Right ventricle myocardium inferior (tissue), 1 donor: ENCODE measurements around the gene NLK. TPM values are rescaled to one million over a fixed set of nuclear protein-coding genes. Genes with fewer than 3 reads are reported as not detected.
A peak's percentile ranks its signal among the peaks of the same experiment; 100 is the strongest.
"Not testable (repeated sequence)": the region's sequence is repeated elsewhere in the genome, so short reads cannot be mapped to it uniquely, and the experiment has no call there.

Source experiments
- ATAC-seq: fragments of 200-7000 bp; cut with Tn5 transposase; one replicate; pipeline ENCODE4 v1.9.1; 2020; ENCODE audit warnings: mild to moderate bottlenecking, moderate library complexity
- DNase-seq: peaks from one replicate; pipeline ENCODE4 v3.0.0; 2021; ENCODE audit errors: missing footprints
- intact Hi-C: fragments of 100-400 bp; cut with DNase I; formaldehyde crosslinking; loops from one replicate; pipeline ENCODE4 v1.11.0; 2022
- total RNA-seq: library from RNA; stranded (reverse); fragmentation: NEBNext Ultra II Directional; extraction: Animal tissue kit (Norgen Biotek cat#: 25700); gene quantifications from one replicate; pipeline ENCODE4 v1.2.1, GENCODE V29; 2021
- donor health status: DM: no; HTN: yes; CAD: no; lungs with severe emphysema.

The NLK gene
- total RNA-seq, 1 donor from 2014 or later = 20.8 TPM

DNA sequence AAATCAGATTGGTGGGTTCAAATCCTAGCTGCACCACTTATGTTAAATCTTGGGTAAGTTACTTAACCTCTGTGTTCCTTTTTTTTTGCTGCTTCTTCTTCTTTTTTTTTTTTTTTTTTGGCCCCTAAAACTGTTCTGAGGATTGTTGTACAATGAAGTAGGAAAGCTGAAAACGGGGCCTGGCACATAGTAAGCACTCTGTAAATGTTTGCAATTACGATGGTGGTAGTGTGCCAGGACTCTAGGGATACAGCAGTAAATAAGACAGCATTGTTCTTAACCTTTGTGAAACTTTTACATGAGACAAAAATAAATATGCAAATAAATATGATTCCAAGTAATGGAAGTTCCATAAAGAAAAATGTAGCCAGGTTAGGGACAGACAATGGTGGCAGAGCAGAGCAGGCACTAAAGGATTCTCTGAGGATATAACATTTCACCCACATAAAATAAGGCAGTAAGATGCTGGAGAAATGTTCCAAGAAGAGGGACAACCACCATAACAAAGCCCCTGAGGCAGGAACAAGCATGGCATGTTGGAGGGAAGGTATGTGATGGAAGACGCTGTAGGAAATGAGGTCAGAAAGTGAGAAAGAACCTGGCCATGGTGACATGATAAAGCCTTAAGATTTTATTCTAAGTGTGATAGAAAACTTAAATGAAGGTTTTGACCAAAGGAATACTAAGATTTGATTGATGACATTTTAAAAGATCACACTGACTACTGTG, 127.3 kb downstream of the NLK start:
- intact Hi-C loops = no loop called here
- ATAC-seq (no peak), DNase-seq (no peak)

DNA sequence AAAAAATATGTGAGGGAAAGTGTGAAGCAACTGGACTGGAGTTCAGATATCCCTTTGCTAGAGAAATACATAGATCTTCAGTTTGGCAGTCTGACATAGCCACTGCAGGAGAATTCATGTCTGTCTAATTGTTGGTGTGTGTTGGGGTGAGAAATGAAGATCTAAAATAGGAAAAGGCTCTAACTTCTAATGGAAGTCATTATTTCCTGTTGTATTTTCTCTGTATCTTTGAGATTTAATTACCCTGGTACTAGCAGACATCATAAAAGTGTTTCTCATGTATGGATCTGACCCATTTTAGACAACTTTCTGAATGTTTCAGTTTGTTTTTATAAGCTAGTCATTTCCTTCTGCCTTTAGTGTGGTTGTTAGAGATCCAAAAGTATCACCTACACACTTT, 128.3 kb downstream of the NLK start:
- intact Hi-C loops = no loop called here
- no peak for DNase-seq

DNA sequence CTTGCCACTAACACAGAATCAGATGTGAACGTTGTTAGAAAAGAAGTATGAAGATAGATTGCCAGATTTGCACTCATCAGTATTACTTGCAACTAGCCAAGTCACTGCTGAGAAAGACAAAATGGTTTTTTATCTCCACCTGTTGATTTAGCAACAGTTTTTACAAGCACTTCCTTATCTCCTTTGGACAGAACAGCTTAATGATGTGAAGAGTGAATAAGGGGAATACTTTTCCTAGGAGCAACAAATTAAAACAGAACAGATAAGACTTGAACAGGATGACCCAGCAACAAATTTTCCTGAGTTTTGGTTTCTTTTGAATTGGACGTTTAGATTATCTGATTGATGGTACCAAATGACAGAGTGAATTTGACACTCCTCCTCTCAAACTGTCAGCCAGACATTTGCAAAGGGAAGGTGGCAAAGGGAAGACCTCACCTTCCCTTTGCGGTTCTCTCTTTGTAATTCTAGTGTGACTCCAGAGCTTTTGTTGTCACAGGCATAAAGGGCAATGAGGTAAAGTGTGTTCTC, 130.6 kb downstream of the NLK start:
- ATAC-seq = no peak
- DNase-seq = no peak
- intact Hi-C loops = no loop called here

More for the DNA sequence above, 128.3 kb downstream of the NLK start:
- no peak for ATAC-seq

DNA sequence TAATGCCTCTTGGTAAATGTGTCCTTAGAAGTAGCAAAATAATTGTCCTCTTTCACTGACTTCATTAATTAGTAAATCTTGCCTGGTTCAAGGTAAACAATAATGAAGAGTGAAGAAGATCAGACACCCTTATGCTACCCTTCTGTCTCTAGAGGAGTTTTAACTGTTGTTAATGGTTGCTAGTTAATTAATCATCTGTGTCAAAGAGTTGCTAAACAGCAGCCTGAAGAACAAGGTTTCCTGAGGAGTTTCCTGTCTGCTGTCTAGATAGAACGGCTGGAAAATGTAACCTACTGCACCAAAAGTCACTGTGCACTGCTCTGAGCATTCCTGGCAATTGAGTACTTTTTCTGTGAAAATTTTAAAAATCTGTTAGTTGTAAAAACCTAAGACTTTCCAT, 131.3 kb downstream of the NLK start:
- ATAC-seq = no peak
- no peak for DNase-seq
- intact Hi-C loops = no loop called here

DNA sequence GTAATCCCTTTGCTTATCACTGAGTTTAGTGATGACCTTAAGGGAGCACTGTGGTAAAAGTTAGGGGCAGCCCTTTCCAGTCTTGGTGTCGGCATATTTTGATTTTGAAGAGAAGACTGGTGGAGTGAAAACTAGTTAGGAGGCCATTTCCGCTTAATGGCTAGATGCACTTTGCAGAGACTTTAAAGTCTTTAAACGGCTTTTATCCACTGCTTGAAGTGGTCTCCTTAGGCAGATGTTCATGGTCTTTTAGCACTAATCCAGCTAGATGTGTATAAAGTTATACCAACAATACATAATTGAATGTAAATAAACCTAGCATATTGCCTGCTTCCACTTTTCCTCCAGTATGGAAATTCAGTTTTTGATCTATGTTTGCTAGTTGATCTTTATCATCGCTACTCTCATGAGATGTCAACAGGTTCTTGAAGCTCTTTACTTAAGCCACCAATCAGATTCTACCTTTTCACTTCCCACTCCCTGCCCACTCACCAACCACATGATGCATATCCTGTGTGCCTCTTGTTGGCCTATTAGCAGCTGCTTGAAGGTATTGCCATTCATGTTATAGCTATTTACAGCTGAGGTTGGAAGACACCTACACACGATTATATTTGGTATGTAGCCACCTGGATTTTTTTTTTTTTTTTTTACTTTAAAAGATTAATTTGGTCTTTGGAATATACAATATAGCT, 132.0 kb downstream of the NLK start:
- no peak for ATAC-seq
- no peak for DNase-seq
- intact Hi-C loops = no loop called here

DNA sequence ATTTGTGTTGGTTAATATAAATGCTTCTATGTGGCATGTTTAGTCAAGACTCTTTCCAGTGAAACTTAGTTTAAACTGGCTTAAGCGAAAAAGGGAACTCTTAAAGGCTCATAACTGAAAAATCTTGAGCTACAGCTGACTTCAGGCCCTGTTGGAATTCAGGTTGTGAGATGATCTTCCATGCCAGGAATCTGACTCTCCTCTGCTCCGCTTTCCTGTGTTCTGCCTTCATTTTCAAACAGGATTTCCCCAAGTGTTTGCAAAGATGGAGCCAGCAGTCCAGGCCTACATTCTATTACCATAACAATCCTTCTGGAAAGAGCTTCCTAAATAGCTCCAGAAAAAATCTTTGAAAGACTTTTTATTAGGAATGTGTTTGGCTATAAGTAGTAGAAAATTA, 134.9 kb downstream of the NLK start:
- intact Hi-C loops = no loop called here
- no peak for ATAC-seq
- DNase-seq = no peak

DNA sequence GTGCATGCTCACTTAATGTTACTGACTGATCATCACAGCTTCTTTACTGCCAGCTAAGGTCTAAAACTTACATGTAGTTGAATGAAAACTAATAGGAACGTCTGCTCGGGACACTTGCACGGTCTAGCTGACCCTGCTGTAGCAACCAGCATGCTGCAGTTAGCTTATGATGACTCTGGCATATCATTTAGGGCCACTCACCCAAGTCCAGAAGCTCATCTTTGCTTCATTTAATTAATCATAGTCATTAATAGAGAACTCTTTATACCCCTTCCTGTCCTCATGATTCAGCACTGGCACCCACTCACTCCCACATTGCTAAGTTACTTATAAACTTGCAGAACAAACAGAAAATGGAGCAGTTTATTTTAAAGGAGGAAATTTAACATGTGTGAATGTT, 136.3 kb downstream of the NLK start:
- ATAC-seq (no peak), DNase-seq (no peak)
- intact Hi-C loops = no loop called here

DNA sequence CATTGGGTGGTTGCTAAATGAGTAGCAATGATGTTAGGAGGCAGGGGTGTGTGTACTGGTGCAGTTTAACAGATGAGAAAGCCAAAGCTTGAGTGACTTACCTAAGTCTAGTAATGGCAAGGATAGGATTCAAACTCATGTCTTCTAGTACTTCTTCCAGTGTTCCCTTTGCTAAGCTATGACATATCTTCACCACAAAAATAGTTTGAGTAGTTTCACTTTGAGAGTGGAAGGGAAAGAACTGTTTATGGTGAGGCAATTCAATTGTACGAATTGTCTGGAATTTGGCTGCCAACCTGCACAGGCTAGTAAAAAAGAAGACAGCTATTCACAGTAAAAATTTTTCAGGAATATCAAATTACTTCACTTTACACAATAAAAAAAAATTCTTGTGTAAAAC, 138.0 kb downstream of the NLK start:
- DNase-seq = no peak
- ATAC-seq = no peak
- intact Hi-C loops = no loop called here

DNA sequence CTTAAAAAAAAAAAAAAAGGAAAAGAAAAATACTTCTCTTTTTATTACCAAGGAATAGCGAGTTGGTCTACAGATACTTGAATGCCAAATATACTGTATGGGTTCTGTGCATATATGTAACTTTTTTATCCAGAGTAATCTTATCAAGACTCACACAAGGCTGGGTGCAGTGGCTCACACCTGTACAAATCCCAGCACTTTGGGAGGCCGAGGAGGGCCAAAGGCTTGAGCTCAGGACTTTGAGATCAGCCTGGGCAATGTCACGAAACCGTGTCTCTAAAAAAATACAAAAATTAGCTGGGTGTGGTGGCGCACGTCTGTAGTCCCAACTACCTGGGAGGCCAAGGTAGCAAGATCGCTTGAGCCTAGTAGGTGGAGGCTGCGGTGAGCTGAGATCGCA, 139.1 kb downstream of the NLK start:
- DNase-seq (no peak), ATAC-seq (no peak)

DNA sequence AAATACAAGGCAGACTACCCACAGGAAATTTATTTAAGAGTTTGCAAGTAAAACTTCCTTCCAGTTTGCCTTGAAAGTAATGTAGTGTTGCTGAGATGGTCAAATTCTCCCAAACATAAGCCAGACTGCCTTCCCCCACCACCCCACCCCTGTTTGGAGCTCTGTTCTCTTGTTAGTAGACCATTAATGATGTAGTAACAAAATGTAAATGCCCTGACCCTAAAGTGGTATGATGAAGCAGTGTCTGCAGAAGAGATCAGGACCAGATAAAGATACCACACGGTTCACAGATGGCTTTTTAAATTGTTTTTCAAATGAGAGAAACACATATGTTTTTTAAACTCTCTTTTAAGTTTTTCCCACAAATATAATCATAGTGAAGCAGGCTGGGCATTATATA, 140.1 kb downstream of the NLK start:
- intact Hi-C loops = no loop called here

More for the DNA sequence above, 139.1 kb downstream of the NLK start:
- intact Hi-C loops = no loop called here

DNA sequence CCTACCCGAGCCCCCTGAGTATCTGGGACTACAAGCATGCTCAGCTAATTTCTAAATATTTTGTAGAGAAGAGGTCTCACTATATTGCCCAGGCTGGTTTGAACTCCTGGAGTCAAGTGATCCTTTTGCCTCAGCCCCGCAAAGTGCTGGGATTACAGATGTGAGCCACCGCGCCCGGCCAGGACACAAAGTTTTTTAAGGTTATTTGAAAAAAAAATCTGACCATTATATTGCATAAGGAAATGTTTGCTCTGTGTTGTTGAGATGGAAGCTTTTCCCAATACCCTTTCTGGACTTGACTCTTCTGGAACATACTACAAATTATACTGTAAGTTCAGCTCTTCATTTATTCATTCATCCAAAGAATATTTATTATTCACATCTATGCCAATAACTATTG, 143.2 kb downstream of the NLK start:
- intact Hi-C loops = no loop called here
- ATAC-seq (no peak), DNase-seq (no peak)

More for the DNA sequence above, 140.1 kb downstream of the NLK start:
- ATAC-seq (no peak), DNase-seq (no peak)

DNA sequence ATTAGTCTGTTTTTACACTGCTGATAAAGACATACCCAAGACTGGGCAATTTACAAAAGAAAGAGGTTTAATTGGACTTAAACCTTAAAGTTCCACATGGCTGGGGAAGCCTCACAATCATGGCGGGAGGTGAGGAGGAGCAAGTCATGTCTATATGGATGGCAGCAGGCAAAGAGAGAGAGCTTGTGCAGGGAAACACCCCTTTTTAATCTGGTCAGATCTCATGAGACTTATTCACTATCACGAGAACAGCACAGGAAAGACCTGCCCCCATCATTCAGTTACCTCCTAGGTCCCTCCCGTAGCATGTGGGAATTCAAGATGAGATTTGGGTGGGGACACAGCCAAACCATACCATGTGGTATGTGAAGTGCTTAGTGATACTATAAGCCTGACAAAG, 144.0 kb downstream of the NLK start:
- intact Hi-C loops, ATAC-seq, DNase-seq: not testable (repeated sequence)

DNA sequence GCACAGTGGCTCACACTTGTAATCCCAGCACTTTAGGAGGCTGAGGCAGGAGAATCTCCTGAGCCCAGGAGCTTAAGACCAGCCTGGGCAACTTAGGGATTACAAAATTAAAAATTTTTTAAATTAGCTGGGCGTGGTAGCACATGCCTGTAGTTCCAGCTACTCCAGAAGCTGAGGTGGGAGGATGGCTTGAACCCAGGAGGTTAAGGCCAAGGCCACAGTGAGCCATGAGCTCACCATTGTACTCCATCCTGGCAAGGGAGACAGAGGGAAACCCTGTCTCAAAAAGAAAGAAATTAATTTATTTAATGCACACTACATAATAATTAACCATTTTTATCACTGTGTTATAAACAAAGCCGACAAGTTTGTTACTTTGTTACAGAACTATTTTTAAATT, 145.5 kb downstream of the NLK start:
- intact Hi-C loops = no loop called here
- ATAC-seq = no peak
- DNase-seq = no peak

DNA sequence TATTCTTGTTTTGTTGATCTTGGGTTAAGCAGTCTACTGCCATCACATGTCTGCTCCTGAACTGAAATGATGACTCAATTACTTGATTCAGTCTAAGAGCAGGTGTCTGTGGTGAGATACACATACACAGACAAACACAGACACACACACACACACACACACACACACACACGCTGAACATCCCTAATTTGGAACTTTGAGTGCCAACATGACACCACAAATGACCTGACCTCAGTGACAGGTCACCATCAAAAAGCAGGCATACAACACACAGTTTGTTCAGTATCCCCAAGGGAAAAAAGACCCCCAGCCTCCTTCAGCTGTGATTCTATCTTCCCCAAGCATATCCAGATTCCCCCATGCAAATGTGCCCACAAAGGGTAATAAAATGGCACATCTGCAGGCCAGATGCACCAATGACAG, 146.4 kb downstream of the NLK start:
- no peak for DNase-seq
- no peak for ATAC-seq
- intact Hi-C loops = no loop called here

DNA sequence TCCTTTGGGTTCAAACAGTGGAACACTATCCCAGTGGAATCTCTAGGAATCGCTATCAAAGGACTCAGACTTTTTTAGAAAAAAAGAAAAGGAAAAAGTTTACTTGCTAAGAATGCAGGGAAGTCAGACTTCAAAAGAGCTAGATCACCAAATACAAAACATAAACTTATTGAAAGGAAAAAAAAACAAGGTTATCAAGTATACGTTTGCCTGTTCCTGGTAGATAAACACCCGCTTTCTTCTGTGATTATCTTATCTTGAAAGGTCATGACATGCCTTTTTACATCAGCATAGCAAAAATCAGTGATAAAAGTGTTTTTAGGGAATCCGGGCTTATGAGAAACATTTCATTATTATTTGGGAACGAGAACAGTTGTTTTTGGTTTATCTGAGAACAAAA, 147.2 kb downstream of the NLK start:
- intact Hi-C loops = no loop called here
- ATAC-seq = no peak
- DNase-seq = no peak

DNA sequence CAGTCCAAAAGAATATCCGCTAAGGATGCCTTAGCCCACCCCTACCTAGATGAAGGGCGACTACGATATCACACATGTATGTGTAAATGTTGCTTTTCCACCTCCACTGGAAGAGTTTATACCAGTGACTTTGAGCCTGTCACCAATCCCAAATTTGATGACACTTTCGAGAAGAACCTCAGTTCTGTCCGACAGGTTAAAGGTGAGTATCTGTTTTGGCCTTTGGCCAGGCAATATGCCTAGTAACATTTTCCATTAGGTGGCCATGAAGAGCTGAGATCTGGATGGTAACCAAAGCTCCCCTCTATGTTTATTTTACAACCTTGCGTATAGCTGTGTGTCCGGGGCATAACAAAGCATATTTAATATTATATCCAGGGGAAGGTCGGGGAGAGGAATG, 148.5 kb downstream of the NLK start:
- no peak for DNase-seq
- no peak for ATAC-seq
- intact Hi-C loops = no loop called here

DNA sequence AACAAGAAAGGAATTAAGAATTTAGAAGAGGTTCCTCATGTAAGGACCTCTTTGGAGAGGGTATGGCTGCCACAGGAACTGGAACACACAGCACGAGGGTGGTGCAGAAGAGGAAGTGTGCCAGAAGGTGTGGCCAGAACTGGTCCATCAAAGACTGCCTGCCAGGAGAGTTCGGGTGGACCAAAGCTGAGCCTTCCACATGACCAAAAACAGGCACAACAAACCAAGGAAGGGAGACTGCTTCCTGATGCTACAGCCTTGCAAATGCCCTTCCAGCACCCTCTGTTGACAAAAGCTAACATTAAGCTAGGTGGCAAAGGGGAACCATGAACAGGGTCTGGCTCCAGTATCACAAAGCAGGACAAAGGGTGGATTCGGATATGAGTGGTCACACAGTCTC, 150.8 kb downstream of the NLK start:
- peak; percentile 85 for ATAC-seq
- intact Hi-C loops = no loop called here
- DNase-seq = no peak

DNA sequence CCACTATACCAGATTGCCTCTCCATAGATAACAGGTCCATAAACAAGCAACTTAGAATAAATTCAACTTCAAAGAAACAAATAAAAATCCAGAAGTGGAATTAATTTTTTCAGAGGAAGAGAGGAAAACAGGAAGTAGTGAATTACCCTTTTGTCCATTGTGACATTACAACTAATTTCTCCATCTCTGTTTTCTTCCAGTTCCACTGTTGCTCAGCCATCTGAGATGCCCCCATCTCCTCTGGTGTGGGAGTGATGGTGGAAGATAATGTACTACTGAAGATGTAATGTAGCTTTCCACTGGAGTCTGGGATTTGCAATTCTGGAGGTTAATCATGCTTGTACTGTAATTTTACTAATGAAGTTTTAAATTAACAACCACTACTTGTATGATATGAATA, 151.9 kb downstream of the NLK start:
- intact Hi-C loops = no loop called here
- no peak for ATAC-seq
- DNase-seq = no peak

DNA sequence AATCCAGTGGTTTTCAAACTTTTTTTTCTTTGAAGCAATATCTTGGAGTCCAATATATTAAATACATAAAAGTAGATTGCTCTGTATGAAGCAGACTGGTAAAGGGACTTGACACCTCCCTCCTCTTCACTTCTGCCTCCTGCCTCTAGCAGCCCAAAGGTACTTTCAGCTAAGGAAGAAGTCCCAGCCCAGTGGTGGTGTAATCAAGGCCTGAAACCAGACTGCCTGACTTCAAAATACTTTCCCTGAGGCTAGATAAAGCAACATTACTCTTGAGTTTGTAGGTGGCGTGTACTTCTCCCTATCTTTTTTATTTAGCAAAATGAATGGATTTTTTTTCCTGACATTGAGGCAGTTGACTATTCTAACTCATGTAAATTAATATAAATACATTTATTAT, 154.2 kb downstream of the NLK start:
- no peak for DNase-seq
- intact Hi-C loops = no loop called here
- ATAC-seq = no peak

DNA sequence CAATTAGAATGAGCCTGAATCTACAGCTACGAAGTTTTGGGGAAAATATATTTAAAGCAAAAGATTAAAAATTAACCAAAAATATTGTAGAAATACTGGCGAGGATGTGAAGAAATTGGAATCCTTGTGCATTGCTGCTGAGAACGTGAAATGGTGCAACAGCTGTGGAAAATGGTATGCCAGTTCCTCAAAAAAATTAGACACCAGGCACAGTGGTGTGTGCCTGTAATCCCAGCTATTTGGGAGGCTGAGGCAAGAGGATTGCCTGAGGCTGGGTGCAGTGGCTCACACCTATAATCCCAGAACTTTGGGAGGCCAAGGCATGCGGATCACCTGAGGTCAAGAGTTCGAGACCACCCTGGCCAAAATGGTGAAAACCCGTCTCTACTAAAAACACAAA, 156.6 kb downstream of the NLK start:
- intact Hi-C loops = no loop called here
- no peak for DNase-seq

More for the DNA sequence above, 156.6 kb downstream of the NLK start:
- no peak for ATAC-seq
